Measurements from ENCODE around the gene TUSC1. TPM values are rescaled to one million over a fixed set of nuclear protein-coding genes. Genes with fewer than 3 reads are reported as not detected.

Gene TUSC1
- total RNA-seq, 1 experiment from 2014 or later = not detected

GRCh38 chr9:25654417-25654816 is 23.8 kb downstream of the TUSC1 start:
- Histone ChIP-seq H3K4me1 (ENCODE audit: insufficient read depth, low read length) (no peaks in the 10 kb centered on the region), H3K56ac (ENCODE audit: insufficient read length, low read depth, low read length) (no peak overlapping the region), H4K8ac (replicated peaks; ENCODE audit: insufficient read length, low read depth, low read length) (no peak overlapping the region), H3K27ac (ENCODE audit: insufficient read length, low read depth, low read length) (no peak overlapping the region), H2BK12ac (ENCODE audit: insufficient read length, low read depth, low read length) (no peak overlapping the region), H3K18ac (ENCODE audit: insufficient read length, low read depth, low read length) (no peak overlapping the region), H3K9ac (ENCODE audit: extremely low read depth, insufficient read length, low read length) (no peak overlapping the region), H4K5ac (ENCODE audit: insufficient read length, low read depth, low read length) (no peak overlapping the region), H3K79me2 (ENCODE audit: insufficient read depth, low read length) (no peaks in the 10 kb centered on the region), H3T11ph (ENCODE audit: low read length) (no peak overlapping the region), H2AFZ (ENCODE audit: low read length) (no peak overlapping the region), H3K79me1 (ENCODE audit: insufficient read depth, low read depth, low read length, poor library complexity, severe bottlenecking) (no peaks in the 10 kb centered on the region), H3K9me3 (ENCODE audit: control insufficient read depth, low read depth, low read length) (no peaks in the 10 kb centered on the region), H4K91ac (ENCODE audit: insufficient read length, low read depth, low read length) (no peak overlapping the region), H3K23ac (ENCODE audit: insufficient read length, low read depth, low read length) (no peak overlapping the region), H4K20me1 (ENCODE audit: control insufficient read depth, insufficient read depth, insufficient read length) (no peaks in the 10 kb centered on the region), H3K4me2 (ENCODE audit: insufficient read depth, insufficient read length, low read length) (no peak overlapping the region), H2AK5ac (ENCODE audit: insufficient read length, low read length) (no peak overlapping the region), H2BK5ac (ENCODE audit: insufficient read length, low read length) (no peak overlapping the region), H3K4ac (ENCODE audit: low read depth, low read length) (no peak overlapping the region), H3K27me3 (ENCODE audit: insufficient read depth, low read length) (no peaks in the 10 kb centered on the region), H3K23me2 (ENCODE audit: insufficient read length, low read depth, low read length, poor library complexity, severe bottlenecking) (no peaks in the 10 kb centered on the region), H3K14ac (ENCODE audit: insufficient read depth, low read length) (no peak overlapping the region), H2BK15ac (ENCODE audit: low read depth, low read length) (no peak overlapping the region), H2BK120ac (ENCODE audit: low read depth, low read length, poor library complexity, severe bottlenecking) (no peak overlapping the region), H2BK20ac (ENCODE audit: low read depth, low read length, poor library complexity, severe bottlenecking) (no peak overlapping the region)
- WGBS (ENCODE audit: extremely low coverage, insufficient read length, low lambda C conversion rate) = no CpG with 5 or more reads among the region's 2 CpGs
- Mint-ChIP-seq H3K27me3 (ENCODE audit: low read depth) (no peaks in the 10 kb centered on the region; the same call in 1 of the 2 replicates), H3K27ac (peak overlapping the region in 1 of 3 experiments; percentile 65; a peak in 1 of 7 replicates), H3K36me3 (ENCODE audit: insufficient read depth in 1 of 3, low read depth in 3 of 3) (peaks cover 0 to under 1% (median 0%) of the 10 kb centered on the region in 3 experiments; a peak in 1 of 7 replicates), H3K4me3 (no peak overlapping the region), H3K4me1 (peaks cover 13 to 20% of the 10 kb centered on the region in 2 experiments), H3K9me3 (peaks cover 0 to 3% of the 10 kb centered on the region in 2 experiments; a peak in 2 of 5 replicates)
- TF ChIP-seq CTCF (conservative IDR thresholded peaks at IDR 0.05) = no peak
- no peak for DNase-seq

Data from H9 (cell line).